HG02610 (cell line): ENCODE measurements around the gene C16orf92.

Experiments
- ATAC-seq: cut with Tn5 transposase; IDR thresholded peaks from one replicate; pipeline ENCODE4 v1.9.1; 2021; ENCODE audit warnings: mild to moderate bottlenecking, moderate library complexity; ENCODE audit not compliant: unreplicated experiment

C16orf92 gene

GRCh38 chr16:29988346-29989075, 34.5 kb upstream of the C16orf92 start:
- ATAC-seq = no peak

- ATAC-seq = no peak
Observed at GRCh38 chr16:29989111-29989858, 33.7 kb upstream of the C16orf92 start.

DNA sequence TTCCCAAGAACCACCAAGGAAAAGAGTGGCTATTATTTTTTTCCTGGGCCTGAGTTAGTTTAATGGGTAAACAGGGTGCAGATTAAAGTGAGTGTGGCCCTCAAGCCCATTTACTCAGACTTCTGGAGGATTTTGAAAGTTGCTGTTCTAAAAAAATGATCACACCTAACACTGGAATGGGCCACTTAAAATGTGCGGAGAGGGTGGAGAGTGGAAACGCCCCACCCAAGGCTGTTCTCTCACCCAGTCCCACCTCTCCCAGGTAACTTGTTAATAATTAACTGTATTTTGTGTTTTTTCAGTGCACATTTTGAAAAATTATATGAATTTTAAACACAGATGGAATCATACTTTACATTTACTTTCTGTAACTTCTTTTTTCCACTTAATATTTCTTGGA, 33.0 kb upstream of the C16orf92 start:
- no peak for ATAC-seq

- no peak for ATAC-seq
Observed at GRCh38 chr16:29990883-29991570, 32.0 kb upstream of the C16orf92 start.

DNA sequence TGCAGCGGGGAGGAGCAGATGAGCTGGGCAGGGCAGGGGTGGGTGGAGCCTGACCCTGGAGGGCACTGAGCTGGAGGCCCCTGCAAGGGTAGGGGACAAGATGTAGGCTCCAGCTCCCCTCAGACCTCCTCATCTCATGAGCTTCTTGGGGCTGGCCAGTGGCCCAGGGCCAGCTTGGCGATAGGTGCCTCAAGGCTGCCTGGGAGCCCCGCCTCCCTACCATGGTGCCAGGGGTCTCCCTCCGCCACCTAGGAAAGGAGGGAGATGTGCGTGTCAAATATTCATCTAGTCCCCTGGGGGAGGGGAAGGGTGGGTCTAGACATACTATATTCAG, 31.5 kb upstream of the C16orf92 start:
- ATAC-seq = no peak

GRCh38 chr16:29992344-29992967, 30.5 kb upstream of the C16orf92 start:
- ATAC-seq = no peak

- no peak for ATAC-seq
Observed at GRCh38 chr16:29993191-29993902, 29.7 kb upstream of the C16orf92 start.

DNA sequence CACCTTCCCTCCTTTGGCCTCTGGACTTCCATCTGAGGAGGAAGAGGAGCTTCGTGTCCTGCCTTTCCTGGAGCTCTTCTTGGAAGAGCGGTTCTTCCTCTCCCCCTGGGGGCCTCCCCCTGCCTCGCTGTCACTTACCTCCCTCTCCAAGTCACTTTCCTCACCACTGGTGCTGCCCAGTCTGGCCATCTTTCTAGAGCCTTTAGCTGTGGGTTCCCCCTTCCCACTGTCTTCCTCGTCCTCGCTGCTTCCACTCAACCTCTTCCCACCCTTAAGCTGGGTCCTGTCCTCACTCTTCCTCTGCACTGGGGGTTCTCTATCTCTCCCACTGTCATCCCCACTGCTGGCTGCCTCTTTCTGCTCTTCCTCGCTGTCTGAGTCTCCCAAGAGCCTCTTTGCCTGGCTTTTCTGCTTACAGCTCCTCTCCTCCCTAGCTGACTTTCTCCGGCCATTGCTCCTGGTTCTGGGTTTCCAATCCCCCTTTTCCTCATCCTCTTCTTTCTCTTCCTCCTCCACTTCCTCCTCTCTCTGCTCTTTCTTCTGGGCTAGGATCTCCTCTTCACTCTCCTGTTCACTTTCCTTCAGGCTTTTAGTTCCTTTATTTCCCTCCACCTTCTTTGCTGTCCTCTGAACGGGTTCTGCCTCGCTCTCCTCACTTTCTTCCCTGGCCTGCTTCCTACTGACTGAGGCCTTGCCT, 28.9 kb upstream of the C16orf92 start:
- ATAC-seq = no peak

GRCh38 chr16:29994600-29995323, 28.2 kb upstream of the C16orf92 start:
- ATAC-seq = peak; percentile 15

DNA sequence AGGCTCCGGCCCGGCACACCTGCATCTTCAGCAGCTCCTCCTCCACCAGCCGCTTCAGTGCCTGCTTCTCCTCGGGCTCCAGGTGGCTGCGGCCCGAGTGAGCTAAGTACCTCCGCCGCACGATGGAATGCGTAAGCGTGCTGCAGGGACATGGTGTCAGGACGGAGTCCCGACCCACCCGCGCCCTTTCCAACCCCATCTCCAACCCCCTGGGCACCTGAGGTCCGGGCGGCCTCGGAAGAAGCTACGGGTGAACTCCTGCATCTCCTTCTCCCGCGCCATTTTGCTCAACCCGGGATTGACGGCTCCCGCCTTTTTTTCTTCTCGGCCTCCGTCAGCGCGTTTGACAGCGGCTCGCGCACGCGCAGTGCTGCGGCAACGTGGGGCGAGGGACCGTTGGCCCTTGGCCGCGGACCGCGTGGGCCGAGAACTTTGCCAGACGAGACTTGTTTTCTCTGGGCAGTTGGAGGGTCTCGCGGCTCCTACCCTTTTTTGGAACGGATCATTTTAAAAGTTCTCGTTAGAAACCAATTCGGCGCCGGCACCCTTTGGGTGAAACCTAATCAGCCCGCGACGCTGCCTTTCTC, 27.6 kb upstream of the C16orf92 start, which contains the start of gene HIRIP3:
TSS of gene HIRIP3 (minus strand) at position 294 of the 587 bp plus-strand sequence. CDS start at position 282, 12 bp downstream.
- peak; percentile 41 for ATAC-seq

GRCh38 chr16:29995911-29996765, 26.9 kb upstream of the C16orf92 start, which contains the start of gene INO80E:
Gene INO80E (plus strand): TSS chr16:29996241. CDS start chr16:29996311, 70 bp downstream.
- ATAC-seq = peak; percentile 88

GRCh38 chr16:29996766-29997250, 26.2 kb upstream of the C16orf92 start:
- no peak for ATAC-seq

GRCh38 chr16:29999605-30000004, 23.4 kb upstream of the C16orf92 start:
- no peak for ATAC-seq

DNA sequence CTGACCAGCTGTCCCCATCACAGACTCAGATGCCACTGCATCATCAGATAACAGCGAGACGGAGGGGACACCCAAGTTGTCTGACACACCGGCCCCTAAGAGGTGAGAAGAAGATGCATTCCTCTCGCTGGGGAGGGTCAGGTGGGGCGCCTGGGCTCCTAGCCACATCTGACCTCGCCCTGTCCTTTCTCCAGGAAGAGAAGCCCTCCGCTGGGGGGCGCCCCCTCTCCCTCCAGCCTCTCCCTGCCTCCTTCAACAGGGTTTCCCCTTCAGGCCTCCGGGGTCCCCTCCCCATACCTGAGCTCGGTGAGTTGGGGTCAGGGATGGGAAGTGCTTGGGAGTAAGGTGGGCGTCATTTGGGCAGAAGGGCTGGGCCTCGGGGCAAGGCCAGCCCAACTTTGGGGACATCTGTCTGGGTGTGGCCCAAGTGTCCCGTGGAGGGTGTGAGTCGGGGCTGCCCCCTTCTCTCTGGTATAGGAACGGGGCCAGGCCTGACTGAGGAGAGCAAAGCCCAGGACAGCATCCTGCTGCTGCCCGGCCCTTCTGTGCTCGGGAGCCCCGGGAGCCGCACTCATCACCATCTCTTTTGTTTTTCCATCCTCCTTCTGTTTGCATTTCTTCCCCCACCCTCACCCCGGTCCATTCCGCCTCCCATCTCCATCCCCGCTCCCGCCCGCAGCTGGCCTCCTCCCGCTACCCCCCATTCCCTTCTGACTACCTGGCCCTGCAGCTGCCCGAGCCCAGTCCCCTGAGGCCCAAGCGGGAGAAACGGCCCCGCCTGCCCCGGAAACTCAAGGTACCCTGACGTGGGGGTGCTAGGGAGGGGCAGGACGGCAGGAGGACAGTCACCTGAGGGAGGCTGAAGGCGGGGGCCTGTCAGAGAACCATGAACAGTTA, 22.0 kb upstream of the C16orf92 start:
- no peak for ATAC-seq

GRCh38 chr16:30002614-30003346, 20.2 kb upstream of the C16orf92 start:
- ATAC-seq = no peak
